ENCODE measurements around the gene CAB39.

CAB39 gene

DNA sequence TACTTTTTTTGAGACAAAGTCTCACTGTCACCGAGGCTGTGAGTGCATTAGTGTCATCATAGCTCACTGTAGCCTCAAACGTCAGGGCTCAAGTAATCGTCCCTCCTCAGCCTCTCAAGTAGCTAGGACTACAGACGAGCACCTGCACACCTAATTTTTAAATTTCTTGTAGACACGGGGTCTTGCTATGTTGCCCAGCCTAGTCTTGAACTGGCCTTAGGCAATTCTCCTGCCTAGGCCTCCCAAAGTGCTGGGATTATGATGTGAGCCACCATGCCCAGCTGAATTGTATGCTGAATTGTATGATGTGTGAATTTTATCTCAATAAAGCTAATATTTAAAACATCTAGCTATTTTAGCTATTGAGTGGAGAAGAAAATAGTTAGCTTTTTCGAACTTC lies 18.9 kb downstream of the CAB39 start:
- no peak overlapping the region for H3K4me3 ChIP-seq (ENCODE audit: low read depth, low read length)
- DNase-seq (ENCODE audit: low read depth, low spot score), result no peak
- in situ Hi-C loops (cut with HindIII; ENCODE audit: low sequenced_read_pairs), result no loop called here
- TF ChIP-seq, protein P1, sequence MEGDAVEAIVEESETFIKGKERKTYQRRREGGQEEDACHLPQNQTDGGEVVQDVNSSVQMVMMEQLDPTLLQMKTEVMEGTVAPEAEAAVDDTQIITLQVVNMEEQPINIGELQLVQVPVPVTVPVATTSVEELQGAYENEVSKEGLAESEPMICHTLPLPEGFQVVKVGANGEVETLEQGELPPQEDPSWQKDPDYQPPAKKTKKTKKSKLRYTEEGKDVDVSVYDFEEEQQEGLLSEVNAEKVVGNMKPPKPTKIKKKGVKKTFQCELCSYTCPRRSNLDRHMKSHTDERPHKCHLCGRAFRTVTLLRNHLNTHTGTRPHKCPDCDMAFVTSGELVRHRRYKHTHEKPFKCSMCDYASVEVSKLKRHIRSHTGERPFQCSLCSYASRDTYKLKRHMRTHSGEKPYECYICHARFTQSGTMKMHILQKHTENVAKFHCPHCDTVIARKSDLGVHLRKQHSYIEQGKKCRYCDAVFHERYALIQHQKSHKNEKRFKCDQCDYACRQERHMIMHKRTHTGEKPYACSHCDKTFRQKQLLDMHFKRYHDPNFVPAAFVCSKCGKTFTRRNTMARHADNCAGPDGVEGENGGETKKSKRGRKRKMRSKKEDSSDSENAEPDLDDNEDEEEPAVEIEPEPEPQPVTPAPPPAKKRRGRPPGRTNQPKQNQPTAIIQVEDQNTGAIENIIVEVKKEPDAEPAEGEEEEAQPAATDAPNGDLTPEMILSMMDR (IDR thresholded peaks at IDR 0.05; ENCODE audit: low read depth, low read length), result no peak

DNA sequence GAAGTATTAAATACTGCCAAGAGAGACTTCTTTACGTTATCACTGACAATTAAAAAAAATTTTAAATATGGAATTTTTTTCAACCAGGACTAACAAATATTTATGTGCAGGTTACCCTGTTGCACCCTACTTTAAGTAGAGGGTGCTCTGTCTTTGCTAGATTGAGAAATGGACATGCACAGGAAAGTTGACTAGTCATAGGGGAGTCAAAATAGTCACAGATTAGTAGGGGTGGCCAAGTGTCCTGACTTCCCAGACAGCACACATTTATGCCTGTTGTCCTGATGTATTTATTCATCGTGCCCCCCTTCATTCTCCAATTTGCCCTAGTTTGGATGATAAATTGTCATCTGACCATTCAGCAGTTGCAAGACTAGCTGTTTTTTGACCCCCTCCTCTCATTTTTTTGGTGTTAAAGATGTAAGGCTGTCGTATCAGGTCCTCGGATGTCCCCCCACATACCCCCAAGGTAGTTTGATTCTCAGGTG lies 20.3 kb downstream of the CAB39 start:
- TF ChIP-seq, protein P1 (IDR thresholded peaks at IDR 0.05; ENCODE audit: low read depth, low read length), result no peak
- no peak for DNase-seq (ENCODE audit: low read depth, low spot score)
- in situ Hi-C loops (cut with HindIII; ENCODE audit: low sequenced_read_pairs), result no loop called here
- no peak overlapping the region for H3K4me3 ChIP-seq (ENCODE audit: low read depth, low read length)

DNA sequence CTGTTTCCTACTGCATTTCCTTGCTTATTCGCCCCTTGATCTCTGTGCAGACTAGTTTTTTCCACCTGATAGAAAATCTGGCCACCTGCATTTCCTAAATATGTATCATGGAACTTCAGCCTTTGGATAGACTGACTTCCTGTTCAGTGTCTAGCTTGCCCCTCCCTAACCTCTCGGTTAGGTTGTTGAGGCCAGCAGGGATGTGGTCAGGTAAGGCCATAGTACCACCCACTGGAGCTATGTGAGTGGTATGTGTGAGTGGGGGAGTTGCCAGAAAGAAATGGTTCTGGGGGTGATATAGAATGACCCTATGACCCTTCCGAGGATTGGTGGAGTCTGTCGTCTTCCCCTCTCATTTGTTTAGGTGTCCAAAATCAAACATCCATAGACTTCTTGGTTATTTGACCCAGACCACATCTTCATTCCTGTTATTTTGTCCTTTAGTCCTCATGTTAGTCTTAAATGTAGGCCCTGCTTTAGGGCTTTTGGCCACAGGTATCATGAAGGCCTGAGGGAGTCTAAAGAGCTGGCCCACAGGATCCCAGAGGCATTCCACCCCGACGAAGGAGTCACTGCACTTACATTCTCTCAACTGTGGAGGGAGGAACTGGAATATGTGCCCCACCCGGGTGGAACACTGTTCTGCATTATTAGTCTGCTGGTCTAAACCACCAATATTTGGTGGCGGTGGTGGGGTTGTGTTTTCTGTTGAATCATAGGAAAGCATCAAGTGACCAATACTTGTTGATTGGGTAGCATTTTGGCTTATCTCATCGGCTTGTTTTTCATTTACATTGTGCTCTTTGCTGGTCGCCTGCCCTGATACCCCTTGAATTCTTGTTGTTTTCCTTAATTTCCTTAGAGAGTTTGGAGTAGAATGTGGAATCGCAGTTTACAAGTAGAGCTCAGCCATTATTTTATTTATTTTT lies 21.9 kb downstream of the CAB39 start:
- TF ChIP-seq, protein P1 (IDR thresholded peaks at IDR 0.05; ENCODE audit: low read depth, low read length), result no peak
- in situ Hi-C loops (cut with HindIII; ENCODE audit: low sequenced_read_pairs), result no loop called here
- no peak for DNase-seq (ENCODE audit: low read depth, low spot score)
- no peak overlapping the region for H3K4me3 ChIP-seq (ENCODE audit: low read depth, low read length)

DNA sequence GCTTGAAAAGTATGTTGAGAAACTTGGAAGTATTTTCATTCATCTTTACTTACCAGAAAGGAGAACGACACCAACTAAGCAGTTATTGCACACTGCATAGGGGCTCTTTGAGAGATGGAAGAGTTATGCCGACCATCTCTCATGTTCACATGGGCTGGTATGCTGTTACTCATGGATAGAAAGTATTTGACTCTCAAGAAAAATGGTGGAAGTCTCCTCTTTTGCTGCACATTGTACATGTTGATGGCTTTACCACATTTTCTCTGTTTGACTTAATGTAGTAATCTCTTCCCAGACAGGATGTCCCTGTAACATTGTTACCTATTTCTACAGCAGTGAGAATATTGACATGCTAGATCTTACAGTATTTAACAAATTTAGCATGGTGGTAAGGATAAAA lies 23.2 kb downstream of the CAB39 start:
- H3K4me3 ChIP-seq (ENCODE audit: low read depth, low read length), result no peak overlapping the region
- TF ChIP-seq, protein P1 (IDR thresholded peaks at IDR 0.05; ENCODE audit: low read depth, low read length), result no peak
- no peak for DNase-seq (ENCODE audit: low read depth, low spot score)
- in situ Hi-C loops (cut with HindIII; ENCODE audit: low sequenced_read_pairs), result no loop called here

DNA sequence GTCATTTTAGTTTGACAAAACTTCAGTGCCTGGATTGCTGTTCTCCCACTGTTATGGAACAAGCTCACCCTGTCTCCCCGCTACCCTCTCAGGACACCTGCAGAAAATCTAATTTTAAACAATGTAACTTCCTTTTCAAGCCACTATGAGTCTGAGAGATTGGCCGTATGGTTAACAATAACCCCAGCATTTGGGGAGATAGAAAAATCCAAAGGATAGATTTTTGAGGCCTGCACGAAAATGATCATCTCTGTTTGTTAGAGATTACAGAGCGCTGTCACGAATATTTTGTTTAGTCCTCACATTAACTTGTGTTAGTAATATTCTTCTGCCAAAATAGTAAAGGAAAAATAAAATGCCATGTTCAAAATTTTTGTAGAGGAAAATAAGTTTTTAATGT lies 24.7 kb downstream of the CAB39 start:
- no peak for DNase-seq (ENCODE audit: low read depth, low spot score)
- in situ Hi-C loops (cut with HindIII; ENCODE audit: low sequenced_read_pairs), result no loop called here
- no peak overlapping the region for H3K4me3 ChIP-seq (ENCODE audit: low read depth, low read length)
- TF ChIP-seq, protein P1 (IDR thresholded peaks at IDR 0.05; ENCODE audit: low read depth, low read length), result no peak

DNA sequence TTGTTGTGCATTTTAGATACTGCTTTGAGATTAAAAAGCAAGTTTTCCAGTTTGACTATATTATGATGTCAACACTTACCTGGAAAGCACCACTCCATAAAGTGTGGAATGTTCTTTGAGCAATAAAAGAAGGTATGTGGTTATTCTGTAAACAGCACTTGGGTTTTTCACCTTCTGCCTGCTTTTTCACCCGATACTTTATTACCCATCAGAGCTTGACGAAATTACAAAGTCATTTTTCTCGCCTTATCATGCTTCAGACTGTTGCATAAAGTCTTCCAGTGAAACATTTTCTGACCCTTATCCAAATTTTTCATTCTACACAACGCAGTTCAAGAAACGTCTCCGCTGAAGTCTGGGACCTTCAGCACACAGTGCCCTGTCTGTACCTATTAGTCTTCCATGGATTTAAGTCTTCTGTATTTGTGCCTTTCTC lies 25.2 kb downstream of the CAB39 start:
- TF ChIP-seq, protein P1 (IDR thresholded peaks at IDR 0.05; ENCODE audit: low read depth, low read length), result no peak
- in situ Hi-C loops (cut with HindIII; ENCODE audit: low sequenced_read_pairs), result no loop called here
- DNase-seq (ENCODE audit: low read depth, low spot score), result no peak
- no peak overlapping the region for H3K4me3 ChIP-seq (ENCODE audit: low read depth, low read length)
